A549 (cell line): Measurements from ENCODE around the gene PTPRN2. TPM values are rescaled to one million over a fixed set of nuclear protein-coding genes. Genes with fewer than 3 reads are reported as not detected.

Source experiments
- ATAC-seq, 2 experiments: fragments of 200-7000 bp in 1 of 2; fragments of >200 bp in 1 of 2; cut with Nextera tagmentation in 1 of 2; cut with Tn5 transposase in 1 of 2; 3 replicates each; pipeline versions ENCODE4 v1.8.0 to v1.9.1; 2018 to 2020; ENCODE audit warnings: mild to moderate bottlenecking in 1 of 2, moderate library complexity in 1 of 2
- CTCF ChIA-PET: fragments of 300-600 bp; sonication (Branson Sonifier 250); formaldehyde crosslinking; extraction: SDS; loops from one replicate; lab custom pipeline; 2021; ENCODE audit warnings: antibody characterized with exemption, inconsistent platforms; lab: Yijun Ruan, JAX
- POLR2A ChIA-PET: fragments of 350-600 bp; formaldehyde crosslinking; extraction: SDS; loops from one replicate; lab custom pipeline; 2021; ENCODE audit warnings: antibody characterized with exemption, inconsistent platforms; lab: Yijun Ruan, JAX
- DNase-seq, 2 experiments: peaks; one replicate each; pipeline versions ENCODE4 v3.0.0 to v3.0.0-alpha.2; 2011 to 2016; ENCODE audit warnings: low read depth in 1 of 2, low spot score in 1 of 2
- FAIRE-seq: peaks from 2 replicates; lab custom pipeline; 2011; peaks lifted over from hg19 to GRCh38; lab: Jason Lieb, UNC
- H3K27ac ChIP-seq, 2 experiments: fragments of >200 bp; sonication (Bioruptor Twin); formaldehyde crosslinking; 3 replicates each; pipeline ENCODE4 v1.5.1; 2016 to 2017
- H3K4me1 ChIP-seq: fragments of >200 bp; sonication (Bioruptor Twin); formaldehyde crosslinking; 3 replicates; pipeline ENCODE4 v1.6.1; 2016
- H3K4me2 ChIP-seq: fragments of >200 bp; sonication (Bioruptor Twin); formaldehyde crosslinking; 3 replicates; pipeline ENCODE4 v1.6.1; 2016
- H3K4me3 ChIP-seq: fragments of >200 bp; sonication (Bioruptor Twin); formaldehyde crosslinking; 3 replicates; pipeline ENCODE4 v1.5.1; 2016
- H3K9me3 ChIP-seq: fragments of >200 bp; sonication (Bioruptor Twin); formaldehyde crosslinking; 3 replicates; pipeline ENCODE4 v1.6.1; 2016
- BHLHE40 ChIP-seq: IDR thresholded peaks from 2 replicates; pipeline ENCODE4 v1.6.1; 2012; ENCODE audit warnings: low read depth, low read length, inconsistent platforms
- CBX2 ChIP-seq: fragments of 200-600 bp; sonication (generic); IDR thresholded peaks from 2 replicates; pipeline ENCODE4 v1.6.1; 2016; ENCODE audit warnings: low read depth, mild to moderate bottlenecking, borderline replicate concordance
- CEBPB ChIP-seq, 2 experiments: fragments of >200 bp in 1 of 2; sonication (Bioruptor Twin) in 1 of 2; formaldehyde crosslinking in 1 of 2; IDR thresholded peaks; 2 replicates each; pipeline ENCODE4 v1.6.1; 2012 to 2016
- CHD4 ChIP-seq: fragments of 200-600 bp; sonication (generic); IDR thresholded peaks from 2 replicates; pipeline ENCODE4 v1.6.1; 2016; ENCODE audit warnings: antibody characterized with exemption, mild to moderate bottlenecking, borderline replicate concordance
- EP300 ChIP-seq, 2 experiments: fragments of >200 bp; sonication (Bioruptor Twin); formaldehyde crosslinking; IDR thresholded peaks; 2 replicates in 1 of 2; 3 replicates in 1 of 2; pipeline ENCODE4 v1.6.1; 2016 to 2017
- ESRRA ChIP-seq: fragments of 150-350 bp; IDR thresholded peaks from 2 replicates; pipeline ENCODE4 v1.6.1; 2014; ENCODE audit warnings: mild to moderate bottlenecking, low read length, borderline replicate concordance
- FOXS1 ChIP-seq: fragments of 250-450 bp; sonication (Bioruptor Pico); IDR thresholded peaks from 2 replicates; pipeline ENCODE4 v1.5.0; 2020; ENCODE audit warnings: mild to moderate bottlenecking, moderate library complexity
- GATA3 ChIP-seq: IDR thresholded peaks from 2 replicates; pipeline ENCODE4 v1.6.1; 2012; ENCODE audit warnings: borderline replicate concordance
- HOXB13 ChIP-seq: fragments of 250-450 bp; sonication (Bioruptor Pico); IDR thresholded peaks from 2 replicates; pipeline ENCODE4 v1.5.0; 2020; ENCODE audit warnings: low read depth, mild to moderate bottlenecking, moderate library complexity
- JUN ChIP-seq, 2 experiments: fragments of >200 bp; sonication (Bioruptor Twin); formaldehyde crosslinking; IDR thresholded peaks; 2 replicates in 1 of 2; 3 replicates in 1 of 2; pipeline ENCODE4 v1.6.1; 2016 to 2017
- JUNB ChIP-seq: fragments of >200 bp; sonication (Bioruptor Twin); formaldehyde crosslinking; IDR thresholded peaks from 2 replicates; pipeline ENCODE4 v1.6.1; 2016
- NFE2L2 ChIP-seq: fragments of 150-350 bp; conservative IDR thresholded peaks from 2 replicates; pipeline ENCODE4 v1.6.1; 2014; ENCODE audit warnings: low read length
- POLR2AphosphoS2 ChIP-seq: conservative IDR thresholded peaks from 2 replicates; pipeline ENCODE4 v1.6.1; 2012; ENCODE audit warnings: low read length, improper control_type of control experiment, inconsistent platforms
- RARB ChIP-seq: fragments of 250-450 bp; sonication (Bioruptor Pico); IDR thresholded peaks from 2 replicates; pipeline ENCODE4 v1.8.0; 2021; ENCODE audit warnings: mild to moderate bottlenecking, moderate library complexity
- SMC3 ChIP-seq: fragments of >200 bp; sonication (Bioruptor Twin); formaldehyde crosslinking; IDR thresholded peaks from 3 replicates; pipeline ENCODE4 v1.6.1; 2018; ENCODE audit warnings: inconsistent platforms
- ZNF302 ChIP-seq: fragments of 250-450 bp; sonication (Bioruptor Pico); IDR thresholded peaks from 2 replicates; pipeline ENCODE4 v1.9.0; 2021; ENCODE audit warnings: inconsistent platforms, mild to moderate bottlenecking, moderate library complexity
- WGBS: methylation state at CpG from one replicate; pipeline ENCODE4 v1.1.6; 2017; ENCODE audit errors: missing lambda C conversion rate; 5-methylcytosine and 5-hydroxymethylcytosine counted together
- polyA plus RNA-seq, 4 experiments: library from polyadenylated mRNA; depleted of rRNA in 3 of 4; stranded (reverse); fragments of >200 nt; fragmentation: RNase III in 1 of 4; extraction: RNeasy Plus Mini Kit Qiagen cat#74134 plus additional on column Dnase treatment in 1 of 4; gene quantifications; 2 replicates in 3 of 4; 3 replicates in 1 of 4; pipeline ENCODE4 v1.2.3, GENCODE V29; 2011 to 2017
- TF ChIP-seq, protein P1 (sequence below): fragments of 150-350 bp; IDR thresholded peaks from 2 replicates; pipeline ENCODE4 v1.6.1; 2014; ENCODE audit warnings: low read depth, mild to moderate bottlenecking, low read length
- TF ChIP-seq, protein P2 (sequence below): fragments of >200 bp; sonication (Bioruptor Twin); formaldehyde crosslinking; IDR thresholded peaks from 3 replicates; pipeline ENCODE4 v1.5.1; 2016
- TF ChIP-seq, protein P3 (sequence below): fragments of >200 bp; sonication (Bioruptor Twin); formaldehyde crosslinking; IDR thresholded peaks from 2 replicates; pipeline ENCODE4 v1.6.1; 2016
- TF ChIP-seq, protein P4 (sequence below): fragments of >200 bp; sonication (Bioruptor Twin); formaldehyde crosslinking; IDR thresholded peaks from 3 replicates; pipeline ENCODE4 v1.6.1; 2016
- TF ChIP-seq, protein P5 (sequence below): fragments of 250-450 bp; sonication (Bioruptor Pico); IDR thresholded peaks from 2 replicates; pipeline ENCODE4 v1.5.0; 2021; ENCODE audit warnings: mild to moderate bottlenecking, moderate library complexity, borderline replicate concordance

Gene PTPRN2
- polyA plus RNA-seq, 2 of the 4 experiments (the other 2 are of a cell fraction), result 0.41 to 1.2 TPM

DNA sequence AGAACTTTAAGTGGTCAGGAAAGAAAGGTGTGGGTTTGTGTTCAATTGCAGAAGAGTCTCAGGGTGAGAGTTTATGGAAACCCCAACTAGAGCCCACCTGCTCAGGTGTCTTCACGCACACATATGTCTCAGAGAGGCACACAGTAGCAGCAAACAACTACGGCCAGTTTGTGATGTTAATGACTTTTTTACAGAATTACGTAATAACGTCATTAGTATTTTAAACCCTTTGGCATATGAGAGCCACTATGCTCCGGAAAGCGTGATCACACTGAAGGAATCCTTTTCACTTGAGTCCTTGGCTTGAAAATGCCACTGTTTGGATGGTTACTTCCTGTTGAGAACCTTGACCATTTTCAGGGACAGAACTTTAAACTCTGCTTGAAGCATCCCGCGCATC lies 204.0 kb downstream of the PTPRN2 start:
- Histone ChIP-seq H3K4me3 (no peak overlapping the region), H3K4me2 (no peak overlapping the region), H3K4me1 (no peaks in the 10 kb centered on the region), H3K27ac (no peak overlapping the region), H3K9me3 (no peaks in the 10 kb centered on the region)
- no peak for DNase-seq
- CTCF ChIA-PET, result no interaction called here
- no peak for FAIRE-seq
- TF ChIP-seq NFE2L2, result no peak
- TF ChIP-seq, protein P1, sequence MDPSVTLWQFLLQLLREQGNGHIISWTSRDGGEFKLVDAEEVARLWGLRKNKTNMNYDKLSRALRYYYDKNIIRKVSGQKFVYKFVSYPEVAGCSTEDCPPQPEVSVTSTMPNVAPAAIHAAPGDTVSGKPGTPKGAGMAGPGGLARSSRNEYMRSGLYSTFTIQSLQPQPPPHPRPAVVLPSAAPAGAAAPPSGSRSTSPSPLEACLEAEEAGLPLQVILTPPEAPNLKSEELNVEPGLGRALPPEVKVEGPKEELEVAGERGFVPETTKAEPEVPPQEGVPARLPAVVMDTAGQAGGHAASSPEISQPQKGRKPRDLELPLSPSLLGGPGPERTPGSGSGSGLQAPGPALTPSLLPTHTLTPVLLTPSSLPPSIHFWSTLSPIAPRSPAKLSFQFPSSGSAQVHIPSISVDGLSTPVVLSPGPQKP, result no peak
- no peak for TF ChIP-seq CHD4
- TF ChIP-seq CEBPB (IDR thresholded peaks at IDR 0.05), result no peak
- no peak for TF ChIP-seq RARB
- no peak for TF ChIP-seq BHLHE40
- TF ChIP-seq, protein P2, sequence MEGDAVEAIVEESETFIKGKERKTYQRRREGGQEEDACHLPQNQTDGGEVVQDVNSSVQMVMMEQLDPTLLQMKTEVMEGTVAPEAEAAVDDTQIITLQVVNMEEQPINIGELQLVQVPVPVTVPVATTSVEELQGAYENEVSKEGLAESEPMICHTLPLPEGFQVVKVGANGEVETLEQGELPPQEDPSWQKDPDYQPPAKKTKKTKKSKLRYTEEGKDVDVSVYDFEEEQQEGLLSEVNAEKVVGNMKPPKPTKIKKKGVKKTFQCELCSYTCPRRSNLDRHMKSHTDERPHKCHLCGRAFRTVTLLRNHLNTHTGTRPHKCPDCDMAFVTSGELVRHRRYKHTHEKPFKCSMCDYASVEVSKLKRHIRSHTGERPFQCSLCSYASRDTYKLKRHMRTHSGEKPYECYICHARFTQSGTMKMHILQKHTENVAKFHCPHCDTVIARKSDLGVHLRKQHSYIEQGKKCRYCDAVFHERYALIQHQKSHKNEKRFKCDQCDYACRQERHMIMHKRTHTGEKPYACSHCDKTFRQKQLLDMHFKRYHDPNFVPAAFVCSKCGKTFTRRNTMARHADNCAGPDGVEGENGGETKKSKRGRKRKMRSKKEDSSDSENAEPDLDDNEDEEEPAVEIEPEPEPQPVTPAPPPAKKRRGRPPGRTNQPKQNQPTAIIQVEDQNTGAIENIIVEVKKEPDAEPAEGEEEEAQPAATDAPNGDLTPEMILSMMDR, result no peak
- TF ChIP-seq GATA3, result no peak
- TF ChIP-seq JUNB, result no peak
- TF ChIP-seq CBX2, result no peak
- no peak for TF ChIP-seq ZNF302 (CRISPR knock-in tag)
- TF ChIP-seq, protein P3, sequence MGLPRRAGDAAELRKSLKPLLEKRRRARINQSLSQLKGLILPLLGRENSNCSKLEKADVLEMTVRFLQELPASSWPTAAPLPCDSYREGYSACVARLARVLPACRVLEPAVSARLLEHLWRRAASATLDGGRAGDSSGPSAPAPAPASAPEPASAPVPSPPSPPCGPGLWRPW, result no peak
- TF ChIP-seq ESRRA, result no peak
- 65% methylated on average over 8 of the region's 8 CpGs for WGBS
- POLR2A ChIA-PET, result no interaction called here
- ATAC-seq, result no peak

DNA sequence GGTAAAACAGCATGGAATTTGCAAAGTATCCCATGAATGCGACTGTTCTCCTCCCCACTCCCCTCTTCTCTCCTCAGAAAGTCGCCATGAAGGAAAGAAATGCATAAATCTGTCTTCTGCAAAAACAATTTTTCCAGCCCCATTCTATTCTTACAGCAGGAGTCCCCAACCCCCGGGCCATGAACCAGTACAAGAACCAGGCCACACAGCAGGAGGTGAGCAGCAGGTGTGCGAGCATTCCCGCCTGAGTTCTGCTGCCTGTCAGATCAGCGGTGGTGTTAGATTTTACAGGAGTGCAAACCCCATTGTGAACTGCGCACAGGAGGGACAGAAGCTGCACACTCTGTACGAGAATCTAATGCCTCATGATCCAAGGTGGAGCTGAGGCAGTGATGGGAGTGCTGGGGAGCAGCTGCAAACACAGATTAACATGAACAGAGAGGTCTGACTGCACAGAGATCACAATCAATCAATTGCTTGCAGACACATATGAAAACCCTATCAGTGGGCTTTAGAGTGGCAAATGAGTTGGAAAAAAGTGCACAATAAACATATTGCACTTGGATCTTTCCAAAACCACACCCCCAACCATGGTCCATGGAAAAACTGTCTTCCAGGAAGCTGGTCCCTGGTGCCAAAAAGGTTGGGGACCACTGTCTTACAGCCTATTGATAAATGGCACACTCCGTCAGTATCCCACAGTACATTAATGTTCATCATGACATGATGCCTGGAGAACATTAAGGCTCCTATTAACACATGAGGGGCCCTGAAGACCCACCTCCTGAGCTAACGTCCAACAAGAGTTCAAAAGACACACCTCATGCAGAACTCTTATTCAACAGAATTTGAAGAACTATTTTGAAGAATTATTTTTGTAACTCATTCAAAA lies 205.0 kb downstream of the PTPRN2 start:
- Histone ChIP-seq H3K4me1 (no peaks in the 10 kb centered on the region), H3K4me2 (no peak overlapping the region), H3K4me3 (no peak overlapping the region), H3K27ac (no peak overlapping the region), H3K9me3 (no peaks in the 10 kb centered on the region)
- WGBS, result 35% methylated on average over 10 of the region's 10 CpGs
- CTCF ChIA-PET, result no interaction called here
- FAIRE-seq, result no peak
- no peak for DNase-seq
- POLR2A ChIA-PET, result no interaction called here
- no peak for ATAC-seq
- TF ChIP-seq, protein P4, sequence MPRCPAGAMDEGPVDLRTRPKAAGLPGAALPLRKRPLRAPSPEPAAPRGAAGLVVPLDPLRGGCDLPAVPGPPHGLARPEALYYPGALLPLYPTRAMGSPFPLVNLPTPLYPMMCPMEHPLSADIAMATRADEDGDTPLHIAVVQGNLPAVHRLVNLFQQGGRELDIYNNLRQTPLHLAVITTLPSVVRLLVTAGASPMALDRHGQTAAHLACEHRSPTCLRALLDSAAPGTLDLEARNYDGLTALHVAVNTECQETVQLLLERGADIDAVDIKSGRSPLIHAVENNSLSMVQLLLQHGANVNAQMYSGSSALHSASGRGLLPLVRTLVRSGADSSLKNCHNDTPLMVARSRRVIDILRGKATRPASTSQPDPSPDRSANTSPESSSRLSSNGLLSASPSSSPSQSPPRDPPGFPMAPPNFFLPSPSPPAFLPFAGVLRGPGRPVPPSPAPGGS, result no peak
- TF ChIP-seq SMC3 (no peak), POLR2AphosphoS2 (no peak), FOXS1 (CRISPR knock-in tag) (no peak), HOXB13 (no peak)
- TF ChIP-seq, all 56 proteins: peak for 0

DNA sequence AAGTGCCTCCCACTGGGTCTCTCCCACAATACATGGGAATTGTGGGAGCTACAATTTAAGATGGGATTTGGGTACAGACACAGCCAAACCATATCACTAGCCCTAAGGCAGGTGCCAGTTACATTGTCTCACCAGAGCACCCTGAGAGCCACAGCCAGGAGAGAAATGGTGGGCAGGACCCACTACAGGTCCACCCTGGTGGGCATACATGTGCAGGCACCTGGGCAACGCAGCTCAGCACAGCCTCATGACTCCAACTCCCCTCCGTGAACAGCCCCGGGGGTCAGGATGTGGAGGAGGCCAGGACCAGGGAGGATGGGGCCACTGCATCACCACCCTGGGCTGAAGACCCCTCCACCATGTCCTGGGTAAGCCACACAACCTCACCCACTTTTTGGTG lies 205.7 kb downstream of the PTPRN2 start:
- Histone ChIP-seq H3K4me2 (no peak overlapping the region), H3K4me3 (no peak overlapping the region), H3K27ac (no peak overlapping the region), H3K4me1 (no peaks in the 10 kb centered on the region), H3K9me3 (no peaks in the 10 kb centered on the region)
- TF ChIP-seq, protein P3, result no peak
- no peak for TF ChIP-seq CBX2
- TF ChIP-seq, protein P5, sequence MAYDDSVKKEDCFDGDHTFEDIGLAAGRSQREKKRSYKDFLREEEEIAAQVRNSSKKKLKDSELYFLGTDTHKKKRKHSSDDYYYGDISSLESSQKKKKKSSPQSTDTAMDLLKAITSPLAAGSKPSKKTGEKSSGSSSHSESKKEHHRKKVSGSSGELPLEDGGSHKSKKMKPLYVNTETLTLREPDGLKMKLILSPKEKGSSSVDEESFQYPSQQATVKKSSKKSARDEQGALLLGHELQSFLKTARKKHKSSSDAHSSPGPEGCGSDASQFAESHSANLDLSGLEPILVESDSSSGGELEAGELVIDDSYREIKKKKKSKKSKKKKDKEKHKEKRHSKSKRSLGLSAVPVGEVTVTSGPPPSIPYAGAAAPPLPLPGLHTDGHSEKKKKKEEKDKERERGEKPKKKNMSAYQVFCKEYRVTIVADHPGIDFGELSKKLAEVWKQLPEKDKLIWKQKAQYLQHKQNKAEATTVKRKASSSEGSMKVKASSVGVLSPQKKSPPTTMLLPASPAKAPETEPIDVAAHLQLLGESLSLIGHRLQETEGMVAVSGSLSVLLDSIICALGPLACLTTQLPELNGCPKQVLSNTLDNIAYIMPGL, result no peak
- TF ChIP-seq EP300 (IDR thresholded peaks at IDR 0.05), result no peak
- no peak for TF ChIP-seq CEBPB (IDR thresholded peaks at IDR 0.05)
- TF ChIP-seq JUN (IDR thresholded peaks at IDR 0.05), result no peak
- DNase-seq (no peak), FAIRE-seq (no peak), ATAC-seq (no peak)
- 56% methylated on average over 3 of the region's 3 CpGs for WGBS
- ChIA-PET CTCF (no interaction called here), POLR2A (no interaction called here)
